Measurements from ENCODE around the gene PRDM11. TPM values are rescaled to one million over a fixed set of nuclear protein-coding genes. Genes with fewer than 3 reads are reported as not detected.

PRDM11 gene
- total RNA-seq, 1 experiment from 2014 or later = 8.3 TPM

- DNase-seq (ENCODE audit: low spot score) = no peak
- CTCF ChIA-PET = interaction anchor here (0.8 to 3.8 kb wide), 6 partner anchors 26 to 564 kb away, joined by 3 to 25 read pairs (median 4); no protein-coding TSS in a partner anchor
- H3K36me3 Mint-ChIP-seq = peaks cover 2% of the 10 kb centered on the region
- POLR2A ChIA-PET = no interaction called here
- H3K9me3 Mint-ChIP-seq = peaks cover 6% of the 10 kb centered on the region
- H3K27me3 Mint-ChIP-seq (ENCODE audit: low read depth) = no peaks in the 10 kb centered on the region
- ATAC-seq = no peak
- no peak overlapping the region for H3K27ac Mint-ChIP-seq
- H3K4me3 Mint-ChIP-seq = no peak overlapping the region
- no peak for TF ChIP-seq CDX4 (CRISPR knock-in tag; IDR thresholded peaks at IDR 0.05; ENCODE audit: borderline replicate concordance)
- no peak for TF ChIP-seq RELA (CRISPR knock-in tag; IDR thresholded peaks at IDR 0.05; ENCODE audit: borderline replicate concordance)
- no peak for TF ChIP-seq ZNF416 (CRISPR knock-in tag; IDR thresholded peaks at IDR 0.05)
- no peak for TF ChIP-seq SMAD3 (CRISPR knock-in tag; IDR thresholded peaks at IDR 0.05; ENCODE audit: borderline replicate concordance)
- TF ChIP-seq SMAD4 (CRISPR knock-in tag; IDR thresholded peaks at IDR 0.05) = no peak
- no peak for TF ChIP-seq ZNF512 (CRISPR knock-in tag; IDR thresholded peaks at IDR 0.05; ENCODE audit: borderline replicate concordance)
- TF ChIP-seq FOXJ3 (CRISPR knock-in tag; IDR thresholded peaks at IDR 0.05; ENCODE audit: borderline replicate concordance) = no peak
- TF ChIP-seq HMGXB4 (CRISPR knock-in tag; IDR thresholded peaks at IDR 0.05) = no peak
- TF ChIP-seq USF1 (CRISPR knock-in tag; IDR thresholded peaks at IDR 0.05) = no peak
- no peak for TF ChIP-seq SOX15 (CRISPR knock-in tag; IDR thresholded peaks at IDR 0.05)
- TF ChIP-seq E2F1 (CRISPR knock-in tag; IDR thresholded peaks at IDR 0.05) = no peak
- TF ChIP-seq ZNF671 (CRISPR knock-in tag; IDR thresholded peaks at IDR 0.05) = no peak
- no peak for TF ChIP-seq NR3C1 (CRISPR knock-in tag; conservative IDR thresholded peaks at IDR 0.05; ENCODE audit: low read depth)
- TF ChIP-seq AR (CRISPR knock-in tag; IDR thresholded peaks at IDR 0.05) = no peak
- peaks cover 21% of the 10 kb centered on the region for H3K4me1 Mint-ChIP-seq
Observed at GRCh38 chr11:45208135-45208534, 61.7 kb downstream of the PRDM11 start.

- H3K9me3 Mint-ChIP-seq = no peaks in the 10 kb centered on the region
- TF ChIP-seq TP53 (CRISPR knock-in tag; IDR thresholded peaks at IDR 0.05) = no peak
- no peak for TF ChIP-seq ZNF416 (CRISPR knock-in tag; IDR thresholded peaks at IDR 0.05)
- TF ChIP-seq CDX4 (CRISPR knock-in tag; IDR thresholded peaks at IDR 0.05; ENCODE audit: borderline replicate concordance) = no peak
- TF ChIP-seq TEAD4 (CRISPR knock-in tag; IDR thresholded peaks at IDR 0.05) = no peak
- TF ChIP-seq ZSCAN18 (CRISPR knock-in tag; IDR thresholded peaks at IDR 0.05) = no peak
- TF ChIP-seq SMAD3 (CRISPR knock-in tag; IDR thresholded peaks at IDR 0.05; ENCODE audit: borderline replicate concordance) = no peak
- no peak for TF ChIP-seq ATF6 (CRISPR knock-in tag; IDR thresholded peaks at IDR 0.05)
- no peak for TF ChIP-seq MXD4 (CRISPR knock-in tag; IDR thresholded peaks at IDR 0.05; ENCODE audit: borderline replicate concordance)
- no peak for TF ChIP-seq RELA (CRISPR knock-in tag; IDR thresholded peaks at IDR 0.05; ENCODE audit: borderline replicate concordance)
- H3K4me1 Mint-ChIP-seq = peaks cover 21% of the 10 kb centered on the region
- DNase-seq (ENCODE audit: low spot score) = no peak
- CTCF ChIA-PET = interaction anchor here (0.8 to 3.8 kb wide), 9 partner anchors 21 to 562 kb away, joined by 3 to 25 read pairs (median 4); no protein-coding TSS in a partner anchor
- no peak overlapping the region for H3K4me3 Mint-ChIP-seq
- H3K36me3 Mint-ChIP-seq = no peaks in the 10 kb centered on the region
- no peaks in the 10 kb centered on the region for H3K27me3 Mint-ChIP-seq (ENCODE audit: low read depth)
- ATAC-seq = no peak
- POLR2A ChIA-PET = no interaction called here
- H3K27ac Mint-ChIP-seq = peak overlapping the region; percentile 73
Observed at GRCh38 chr11:45209000-45209879, 62.8 kb downstream of the PRDM11 start.
